SK-N-SH treated with all-trans-retinoic acid at 6 μM for 48 hours (cell line): ENCODE results near the gene PHLDB3.

Experiments
- ATAC-seq: fragments of 200-7000 bp; cut with Tn5 transposase; 3 replicates; pipeline ENCODE4 v1.9.1; 2020; ENCODE audit warnings: mild to moderate bottlenecking, moderate library complexity
- ARNTL ChIP-seq: fragments of 450-650 bp; formaldehyde crosslinking; IDR thresholded peaks from 2 replicates; pipeline ENCODE4 v1.5.0; 2020; ENCODE audit warnings: low read depth, mild to moderate bottlenecking, moderate library complexity, borderline replicate concordance
- BACH2 ChIP-seq: fragments of 250-450 bp; sonication (Bioruptor Pico); IDR thresholded peaks from 2 replicates; pipeline ENCODE4 v1.9.0; 2021; ENCODE audit warnings: mild to moderate bottlenecking, borderline replicate concordance
- CSDC2 ChIP-seq: fragments of 250-450 bp; sonication (Bioruptor Pico); IDR thresholded peaks from 2 replicates; pipeline ENCODE4 v1.5.0; 2020; ENCODE audit warnings: mild to moderate bottlenecking, moderate library complexity
- ESRRG ChIP-seq: fragments of 250-450 bp; sonication (Bioruptor Pico); IDR thresholded peaks from 2 replicates; pipeline ENCODE4 v1.6.1; 2021; ENCODE audit warnings: mild to moderate bottlenecking
- GLIS3 ChIP-seq: fragments of 250-450 bp; sonication (Bioruptor Pico); IDR thresholded peaks from 2 replicates; pipeline ENCODE4 v1.5.0; 2020; ENCODE audit warnings: mild to moderate bottlenecking, moderate library complexity
- ISL1 ChIP-seq: fragments of 250-450 bp; sonication (Bioruptor Pico); IDR thresholded peaks from 2 replicates; pipeline ENCODE4 v2.1.2; 2022; ENCODE audit warnings: mild to moderate bottlenecking, moderate library complexity
- OSR1 ChIP-seq: fragments of 250-450 bp; sonication (Bioruptor Pico); IDR thresholded peaks from 2 replicates; pipeline ENCODE4 v1.8.0; 2022; ENCODE audit warnings: moderate library complexity, mild to moderate bottlenecking, inconsistent platforms
- PPARA ChIP-seq: fragments of 250-450 bp; sonication (Bioruptor Pico); IDR thresholded peaks from 2 replicates; pipeline ENCODE4 v1.5.0; 2020; ENCODE audit warnings: mild to moderate bottlenecking, borderline replicate concordance
- RARB ChIP-seq: fragments of 250-450 bp; sonication (Bioruptor Pico); IDR thresholded peaks from 2 replicates; pipeline ENCODE4 v1.8.0; 2021; ENCODE audit warnings: mild to moderate bottlenecking, moderate library complexity
- SNAI2 ChIP-seq: fragments of 250-450 bp; sonication (Bioruptor Pico); IDR thresholded peaks from 2 replicates; pipeline ENCODE4 v1.5.0; 2020; ENCODE audit warnings: mild to moderate bottlenecking, moderate library complexity
- TCF4 ChIP-seq: fragments of 250-450 bp; sonication (Bioruptor Pico); IDR thresholded peaks from 2 replicates; pipeline ENCODE4 v1.8.0; 2021; ENCODE audit warnings: mild to moderate bottlenecking, moderate library complexity, borderline replicate concordance
- TOX ChIP-seq: fragments of 250-450 bp; sonication (Bioruptor Pico); IDR thresholded peaks from 2 replicates; pipeline ENCODE4 v1.8.0; 2021; ENCODE audit warnings: mild to moderate bottlenecking, moderate library complexity, borderline replicate concordance
- ZC3H10 ChIP-seq: fragments of 250-450 bp; sonication (Bioruptor Pico); IDR thresholded peaks from 2 replicates; pipeline ENCODE4 v1.5.1; 2021; ENCODE audit warnings: mild to moderate bottlenecking, moderate library complexity
- ZFP30 ChIP-seq: fragments of 450-650 bp; formaldehyde crosslinking; IDR thresholded peaks from 2 replicates; pipeline ENCODE4 v1.5.0; 2022; ENCODE audit warnings: mild to moderate bottlenecking, moderate library complexity
- ZNF565 ChIP-seq: fragments of 450-650 bp; formaldehyde crosslinking; conservative IDR thresholded peaks from 2 replicates; pipeline ENCODE4 v1.5.0; 2020; ENCODE audit warnings: low read depth, mild to moderate bottlenecking, moderate library complexity
- ZNF70 ChIP-seq: fragments of 450-650 bp; formaldehyde crosslinking; IDR thresholded peaks from 2 replicates; pipeline ENCODE4 v1.5.0; 2020; ENCODE audit warnings: mild to moderate bottlenecking, moderate library complexity
- ZNF8 ChIP-seq: fragments of 450-650 bp; formaldehyde crosslinking; IDR thresholded peaks from 2 replicates; pipeline ENCODE4 v1.5.0; 2020; ENCODE audit warnings: mild to moderate bottlenecking, moderate library complexity
- TF ChIP-seq, protein P1 (sequence below): fragments of 250-450 bp; sonication (Bioruptor Pico); IDR thresholded peaks from 2 replicates; pipeline ENCODE4 v1.8.0; 2021; ENCODE audit warnings: low read depth, mild to moderate bottlenecking, moderate library complexity, borderline replicate concordance
- TF ChIP-seq, protein P2 (sequence below): fragments of 250-450 bp; sonication (Bioruptor Pico); IDR thresholded peaks from 2 replicates; pipeline ENCODE4 v1.5.1; 2020; ENCODE audit warnings: low read depth, mild to moderate bottlenecking, moderate library complexity
- TF ChIP-seq, protein P3 (sequence below): fragments of 250-450 bp; sonication (Bioruptor Pico); IDR thresholded peaks from 2 replicates; pipeline ENCODE4 v1.8.0; 2020; ENCODE audit warnings: mild to moderate bottlenecking, moderate library complexity, borderline replicate concordance
- TF ChIP-seq, protein P4 (sequence below): fragments of 250-450 bp; sonication (Bioruptor Pico); IDR thresholded peaks from 2 replicates; pipeline ENCODE4 v1.5.0; 2020; ENCODE audit warnings: mild to moderate bottlenecking, moderate library complexity

PHLDB3 gene

DNA sequence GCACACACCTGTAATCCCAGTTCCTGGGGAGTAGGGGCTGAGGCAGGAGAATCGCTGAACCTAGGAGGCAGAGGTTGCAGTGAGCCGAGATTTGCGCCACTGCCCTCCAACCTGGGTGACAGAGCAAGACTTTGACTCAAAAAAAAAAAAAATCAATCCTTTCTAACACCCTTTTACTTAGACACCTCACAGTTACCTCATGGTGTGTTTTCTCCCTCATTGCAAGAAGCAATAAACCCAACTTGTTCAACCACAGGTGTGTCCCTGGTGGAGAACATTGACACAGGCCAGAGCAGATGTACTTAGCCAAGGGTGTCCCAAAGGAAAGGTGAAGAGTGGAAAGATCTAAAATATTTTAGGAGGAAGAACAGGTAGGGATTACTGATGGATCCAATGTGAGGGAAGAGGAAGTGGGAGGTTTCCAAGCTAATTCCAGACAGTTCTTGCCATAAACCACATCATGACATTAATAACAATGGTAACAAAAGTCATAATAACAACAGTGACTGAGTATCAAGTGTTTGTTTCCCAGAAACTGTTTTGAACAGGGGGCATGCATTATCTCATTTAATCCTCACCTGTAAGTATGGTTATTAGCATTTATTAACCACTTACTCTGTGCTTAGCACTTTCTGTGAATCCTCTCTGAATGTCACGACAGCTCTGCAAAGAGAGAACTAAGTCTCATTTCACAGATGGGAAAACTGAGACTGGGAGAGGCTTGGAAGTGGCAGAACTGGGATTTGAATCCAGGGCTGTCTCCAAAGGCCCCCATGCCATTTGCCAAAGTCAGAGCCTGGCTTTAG, 36.0 kb downstream of the PHLDB3 start (continued):
- TF ChIP-seq TCF4 (CRISPR knock-in tag) = no peak
- no peak for TF ChIP-seq ZFP30 (CRISPR knock-in tag)
- TF ChIP-seq ZNF8 (CRISPR knock-in tag) = no peak
- TF ChIP-seq ESRRG = no peak
- TF ChIP-seq ISL1 (CRISPR knock-in tag) = no peak
- TF ChIP-seq ZNF70 (CRISPR knock-in tag) = no peak
- TF ChIP-seq TOX (CRISPR knock-in tag) = no peak
- TF ChIP-seq, protein P1, sequence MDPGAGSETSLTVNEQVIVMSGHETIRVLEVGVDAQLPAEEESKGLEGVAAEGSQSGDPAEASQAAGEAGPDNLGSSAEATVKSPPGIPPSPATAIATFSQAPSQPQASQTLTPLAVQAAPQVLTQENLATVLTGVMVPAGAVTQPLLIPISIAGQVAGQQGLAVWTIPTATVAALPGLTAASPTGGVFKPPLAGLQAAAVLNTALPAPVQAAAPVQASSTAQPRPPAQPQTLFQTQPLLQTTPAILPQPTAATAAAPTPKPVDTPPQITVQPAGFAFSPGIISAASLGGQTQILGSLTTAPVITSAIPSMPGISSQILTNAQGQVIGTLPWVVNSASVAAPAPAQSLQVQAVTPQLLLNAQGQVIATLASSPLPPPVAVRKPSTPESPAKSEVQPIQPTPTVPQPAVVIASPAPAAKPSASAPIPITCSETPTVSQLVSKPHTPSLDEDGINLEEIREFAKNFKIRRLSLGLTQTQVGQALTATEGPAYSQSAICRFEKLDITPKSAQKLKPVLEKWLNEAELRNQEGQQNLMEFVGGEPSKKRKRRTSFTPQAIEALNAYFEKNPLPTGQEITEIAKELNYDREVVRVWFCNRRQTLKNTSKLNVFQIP (CRISPR knock-in tag) = no peak
- no peak for TF ChIP-seq PPARA (CRISPR knock-in tag)
- no peak for TF ChIP-seq BACH2 (CRISPR knock-in tag)

DNA sequence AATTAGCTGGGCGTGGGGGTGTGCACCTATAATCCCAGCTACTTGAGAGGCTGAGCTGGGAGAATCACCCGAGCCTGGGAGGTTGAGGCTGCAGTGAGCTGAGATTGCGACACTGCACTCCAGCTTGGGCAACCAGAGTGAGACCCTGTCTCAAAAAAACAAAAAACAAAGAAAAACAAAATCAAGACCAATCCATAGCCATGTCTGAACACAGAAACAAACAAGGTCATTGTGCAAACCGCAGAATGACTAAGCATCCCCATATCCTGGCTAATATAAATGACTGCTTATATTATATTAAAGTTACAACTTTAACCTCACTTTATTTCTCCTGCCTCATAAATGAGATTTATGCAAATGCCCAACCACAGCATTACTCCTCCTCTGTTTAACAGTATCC, 36.8 kb downstream of the PHLDB3 start:
- ATAC-seq = no peak
- TF ChIP-seq CSDC2 (no peak), BACH2 (CRISPR knock-in tag) (no peak), TOX (CRISPR knock-in tag) (no peak), OSR1 (CRISPR knock-in tag) (no peak), ZNF565 (CRISPR knock-in tag) (no peak), ARNTL (CRISPR knock-in tag) (no peak), ISL1 (CRISPR knock-in tag) (no peak), PPARA (CRISPR knock-in tag) (no peak), ZNF8 (CRISPR knock-in tag) (no peak)
- TF ChIP-seq, protein P1 (CRISPR knock-in tag) = no peak
- TF ChIP-seq, protein P2, sequence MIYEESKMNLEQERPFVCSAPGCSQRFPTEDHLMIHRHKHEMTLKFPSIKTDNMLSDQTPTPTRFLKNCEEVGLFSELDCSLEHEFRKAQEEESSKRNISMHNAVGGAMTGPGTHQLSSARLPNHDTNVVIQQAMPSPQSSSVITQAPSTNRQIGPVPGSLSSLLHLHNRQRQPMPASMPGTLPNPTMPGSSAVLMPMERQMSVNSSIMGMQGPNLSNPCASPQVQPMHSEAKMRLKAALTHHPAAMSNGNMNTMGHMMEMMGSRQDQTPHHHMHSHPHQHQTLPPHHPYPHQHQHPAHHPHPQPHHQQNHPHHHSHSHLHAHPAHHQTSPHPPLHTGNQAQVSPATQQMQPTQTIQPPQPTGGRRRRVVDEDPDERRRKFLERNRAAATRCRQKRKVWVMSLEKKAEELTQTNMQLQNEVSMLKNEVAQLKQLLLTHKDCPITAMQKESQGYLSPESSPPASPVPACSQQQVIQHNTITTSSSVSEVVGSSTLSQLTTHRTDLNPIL (CRISPR knock-in tag) = no peak
- TF ChIP-seq, all 23 proteins: peak for 0

DNA sequence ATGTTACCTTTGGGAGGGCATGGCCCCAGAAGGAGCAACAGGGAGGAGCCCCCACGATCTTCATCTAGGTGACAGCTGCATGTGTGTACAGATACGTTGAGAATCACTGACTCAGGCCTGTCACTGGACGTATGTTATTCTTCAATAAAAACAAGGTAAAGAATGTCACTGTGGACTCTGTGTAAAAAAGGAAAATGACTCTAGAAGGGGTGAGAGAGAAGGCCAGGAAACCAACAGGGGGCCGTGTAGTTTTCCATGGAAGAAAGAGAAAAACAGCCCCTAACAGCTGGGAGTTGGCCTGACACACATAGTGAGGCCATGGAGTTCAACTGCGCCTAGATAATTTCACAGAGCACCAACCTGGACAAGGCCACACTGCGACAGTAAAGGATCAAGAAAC, 37.3 kb downstream of the PHLDB3 start:
- ATAC-seq = no peak
- TF ChIP-seq, protein P3, sequence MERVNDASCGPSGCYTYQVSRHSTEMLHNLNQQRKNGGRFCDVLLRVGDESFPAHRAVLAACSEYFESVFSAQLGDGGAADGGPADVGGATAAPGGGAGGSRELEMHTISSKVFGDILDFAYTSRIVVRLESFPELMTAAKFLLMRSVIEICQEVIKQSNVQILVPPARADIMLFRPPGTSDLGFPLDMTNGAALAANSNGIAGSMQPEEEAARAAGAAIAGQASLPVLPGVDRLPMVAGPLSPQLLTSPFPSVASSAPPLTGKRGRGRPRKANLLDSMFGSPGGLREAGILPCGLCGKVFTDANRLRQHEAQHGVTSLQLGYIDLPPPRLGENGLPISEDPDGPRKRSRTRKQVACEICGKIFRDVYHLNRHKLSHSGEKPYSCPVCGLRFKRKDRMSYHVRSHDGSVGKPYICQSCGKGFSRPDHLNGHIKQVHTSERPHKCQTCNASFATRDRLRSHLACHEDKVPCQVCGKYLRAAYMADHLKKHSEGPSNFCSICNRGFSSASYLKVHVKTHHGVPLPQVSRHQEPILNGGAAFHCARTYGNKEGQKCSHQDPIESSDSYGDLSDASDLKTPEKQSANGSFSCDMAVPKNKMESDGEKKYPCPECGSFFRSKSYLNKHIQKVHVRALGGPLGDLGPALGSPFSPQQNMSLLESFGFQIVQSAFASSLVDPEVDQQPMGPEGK = no peak
- no peak for TF ChIP-seq RARB (CRISPR knock-in tag)
- TF ChIP-seq GLIS3 (CRISPR knock-in tag) = no peak
- TF ChIP-seq, protein P4, sequence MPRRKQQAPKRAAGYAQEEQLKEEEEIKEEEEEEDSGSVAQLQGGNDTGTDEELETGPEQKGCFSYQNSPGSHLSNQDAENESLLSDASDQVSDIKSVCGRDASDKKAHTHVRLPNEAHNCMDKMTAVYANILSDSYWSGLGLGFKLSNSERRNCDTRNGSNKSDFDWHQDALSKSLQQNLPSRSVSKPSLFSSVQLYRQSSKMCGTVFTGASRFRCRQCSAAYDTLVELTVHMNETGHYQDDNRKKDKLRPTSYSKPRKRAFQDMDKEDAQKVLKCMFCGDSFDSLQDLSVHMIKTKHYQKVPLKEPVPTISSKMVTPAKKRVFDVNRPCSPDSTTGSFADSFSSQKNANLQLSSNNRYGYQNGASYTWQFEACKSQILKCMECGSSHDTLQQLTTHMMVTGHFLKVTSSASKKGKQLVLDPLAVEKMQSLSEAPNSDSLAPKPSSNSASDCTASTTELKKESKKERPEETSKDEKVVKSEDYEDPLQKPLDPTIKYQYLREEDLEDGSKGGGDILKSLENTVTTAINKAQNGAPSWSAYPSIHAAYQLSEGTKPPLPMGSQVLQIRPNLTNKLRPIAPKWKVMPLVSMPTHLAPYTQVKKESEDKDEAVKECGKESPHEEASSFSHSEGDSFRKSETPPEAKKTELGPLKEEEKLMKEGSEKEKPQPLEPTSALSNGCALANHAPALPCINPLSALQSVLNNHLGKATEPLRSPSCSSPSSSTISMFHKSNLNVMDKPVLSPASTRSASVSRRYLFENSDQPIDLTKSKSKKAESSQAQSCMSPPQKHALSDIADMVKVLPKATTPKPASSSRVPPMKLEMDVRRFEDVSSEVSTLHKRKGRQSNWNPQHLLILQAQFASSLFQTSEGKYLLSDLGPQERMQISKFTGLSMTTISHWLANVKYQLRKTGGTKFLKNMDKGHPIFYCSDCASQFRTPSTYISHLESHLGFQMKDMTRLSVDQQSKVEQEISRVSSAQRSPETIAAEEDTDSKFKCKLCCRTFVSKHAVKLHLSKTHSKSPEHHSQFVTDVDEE (CRISPR knock-in tag) = no peak
- TF ChIP-seq ZNF70 (CRISPR knock-in tag) = no peak
- TF ChIP-seq ARNTL (CRISPR knock-in tag) = no peak
- no peak for TF ChIP-seq TCF4 (CRISPR knock-in tag)
- TF ChIP-seq ESRRG = no peak
- no peak for TF ChIP-seq SNAI2 (CRISPR knock-in tag)
- no peak for TF ChIP-seq ZC3H10 (CRISPR knock-in tag)
- no peak for TF ChIP-seq ZNF565 (CRISPR knock-in tag)
- no peak for TF ChIP-seq PPARA (CRISPR knock-in tag)
